HG03442 (cell line): Measurements from ENCODE around the gene PER1.
A peak's percentile ranks its signal among the peaks of the same experiment; 100 is the strongest.
"Not testable (repeated sequence)": the region's sequence is repeated elsewhere in the genome, so short reads cannot be mapped to it uniquely, and the experiment has no call there.

Experiments
- ATAC-seq: cut with Tn5 transposase; IDR thresholded peaks from one replicate; pipeline ENCODE4 v1.9.1; 2021; ENCODE audit warnings: mild to moderate bottlenecking, moderate library complexity; ENCODE audit not compliant: unreplicated experiment

Gene PER1

GRCh38 chr17:8152112-8152775, at the start of gene PER1:
Gene PER1 (minus strand): TSS chr17:8152404. CDS start chr17:8150706, 1,698 bp downstream.
- peak; percentile 26 for ATAC-seq

- ATAC-seq: no peak
Measured at GRCh38 chr17:8192070-8192815, 40.0 kb upstream of the PER1 start.

GRCh38 chr17:8190506-8190905, 38.3 kb upstream of the PER1 start:
- ATAC-seq: no peak

GRCh38 chr17:8189711-8190477, 37.7 kb upstream of the PER1 start, which contains the start of gene BORCS6:
Gene BORCS6 (minus strand): TSS chr17:8190180. CDS start chr17:8190140, 40 bp downstream.
- ATAC-seq: peak; percentile 42

- no peak for ATAC-seq
Measured at GRCh38 chr17:8189041-8189710, 37.0 kb upstream of the PER1 start.

- ATAC-seq: no peak
Measured at GRCh38 chr17:8188263-8188839, 36.1 kb upstream of the PER1 start.

GRCh38 chr17:8187517-8188262, 35.5 kb upstream of the PER1 start:
- ATAC-seq: peak; percentile 14

GRCh38 chr17:8186787-8187516, 34.7 kb upstream of the PER1 start:
- peak; percentile 23 for ATAC-seq

GRCh38 chr17:8186446-8186786, 34.2 kb upstream of the PER1 start:
- ATAC-seq: peak; percentile 0

GRCh38 chr17:8185582-8186445, 33.6 kb upstream of the PER1 start:
- peak; percentile 13 for ATAC-seq

- no peak for ATAC-seq
Measured at GRCh38 chr17:8176998-8177731, 25.0 kb upstream of the PER1 start.

- peak; percentile 31 for ATAC-seq
Measured at GRCh38 chr17:8176197-8176940, 24.2 kb upstream of the PER1 start, which contains the start of gene TMEM107. Gene TMEM107 (minus strand): TSS chr17:8176380. CDS start chr17:8176286, 94 bp downstream.

- ATAC-seq: no peak
Measured at GRCh38 chr17:8175795-8176196, 23.6 kb upstream of the PER1 start.

- ATAC-seq: no peak
Measured at GRCh38 chr17:8173871-8174322, 21.7 kb upstream of the PER1 start.

- peak; percentile 65 for ATAC-seq
Measured at GRCh38 chr17:8173056-8173870, 21.1 kb upstream of the PER1 start.

GRCh38 chr17:8170186-8170585, 18.0 kb upstream of the PER1 start:
- ATAC-seq: not testable (repeated sequence)
